Measurements from ENCODE around the gene TMEM143. TPM values are rescaled to one million over a fixed set of nuclear protein-coding genes. Genes with fewer than 3 reads are reported as not detected.

Gene TMEM143
- total and polyA plus RNA-seq, 4 donors: 3.2 to 10.2 (median 6.7) TPM

DNA sequence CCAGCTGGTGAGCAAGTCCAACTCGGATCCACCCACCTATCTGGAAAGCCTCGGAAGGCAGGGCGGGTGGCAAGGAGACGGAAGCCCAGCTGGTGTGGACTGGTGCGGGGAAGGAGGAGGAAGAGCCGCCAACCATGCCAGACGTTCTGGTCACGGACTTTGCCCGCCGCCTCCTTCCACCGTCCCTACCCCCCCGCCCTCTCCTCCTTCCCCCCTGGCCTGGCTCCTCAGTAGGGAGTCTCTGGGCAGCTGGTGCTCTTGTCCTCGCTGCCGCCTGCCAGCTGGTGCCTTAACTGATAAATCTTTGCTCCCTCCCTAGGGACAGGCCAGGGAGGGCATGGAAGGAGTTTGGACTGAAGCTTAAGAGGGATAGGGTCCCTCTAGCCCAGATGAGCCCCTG, 5.2 kb upstream of the TMEM143 start:
- no peak for DNase-seq (ENCODE audit: low spot score)
- TF ChIP-seq HNF4A (conservative IDR thresholded peaks at IDR 0.05): no peak
- TF ChIP-seq RAD21 (IDR thresholded peaks at IDR 0.05): no peak
- no peak for TF ChIP-seq RXRA (IDR thresholded peaks at IDR 0.05)
- TF ChIP-seq, protein P1, sequence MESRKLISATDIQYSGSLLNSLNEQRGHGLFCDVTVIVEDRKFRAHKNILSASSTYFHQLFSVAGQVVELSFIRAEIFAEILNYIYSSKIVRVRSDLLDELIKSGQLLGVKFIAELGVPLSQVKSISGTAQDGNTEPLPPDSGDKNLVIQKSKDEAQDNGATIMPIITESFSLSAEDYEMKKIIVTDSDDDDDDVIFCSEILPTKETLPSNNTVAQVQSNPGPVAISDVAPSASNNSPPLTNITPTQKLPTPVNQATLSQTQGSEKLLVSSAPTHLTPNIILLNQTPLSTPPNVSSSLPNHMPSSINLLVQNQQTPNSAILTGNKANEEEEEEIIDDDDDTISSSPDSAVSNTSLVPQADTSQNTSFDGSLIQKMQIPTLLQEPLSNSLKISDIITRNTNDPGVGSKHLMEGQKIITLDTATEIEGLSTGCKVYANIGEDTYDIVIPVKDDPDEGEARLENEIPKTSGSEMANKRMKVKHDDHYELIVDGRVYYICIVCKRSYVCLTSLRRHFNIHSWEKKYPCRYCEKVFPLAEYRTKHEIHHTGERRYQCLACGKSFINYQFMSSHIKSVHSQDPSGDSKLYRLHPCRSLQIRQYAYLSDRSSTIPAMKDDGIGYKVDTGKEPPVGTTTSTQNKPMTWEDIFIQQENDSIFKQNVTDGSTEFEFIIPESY (IDR thresholded peaks at IDR 0.05): no peak
- TF ChIP-seq, protein P2, sequence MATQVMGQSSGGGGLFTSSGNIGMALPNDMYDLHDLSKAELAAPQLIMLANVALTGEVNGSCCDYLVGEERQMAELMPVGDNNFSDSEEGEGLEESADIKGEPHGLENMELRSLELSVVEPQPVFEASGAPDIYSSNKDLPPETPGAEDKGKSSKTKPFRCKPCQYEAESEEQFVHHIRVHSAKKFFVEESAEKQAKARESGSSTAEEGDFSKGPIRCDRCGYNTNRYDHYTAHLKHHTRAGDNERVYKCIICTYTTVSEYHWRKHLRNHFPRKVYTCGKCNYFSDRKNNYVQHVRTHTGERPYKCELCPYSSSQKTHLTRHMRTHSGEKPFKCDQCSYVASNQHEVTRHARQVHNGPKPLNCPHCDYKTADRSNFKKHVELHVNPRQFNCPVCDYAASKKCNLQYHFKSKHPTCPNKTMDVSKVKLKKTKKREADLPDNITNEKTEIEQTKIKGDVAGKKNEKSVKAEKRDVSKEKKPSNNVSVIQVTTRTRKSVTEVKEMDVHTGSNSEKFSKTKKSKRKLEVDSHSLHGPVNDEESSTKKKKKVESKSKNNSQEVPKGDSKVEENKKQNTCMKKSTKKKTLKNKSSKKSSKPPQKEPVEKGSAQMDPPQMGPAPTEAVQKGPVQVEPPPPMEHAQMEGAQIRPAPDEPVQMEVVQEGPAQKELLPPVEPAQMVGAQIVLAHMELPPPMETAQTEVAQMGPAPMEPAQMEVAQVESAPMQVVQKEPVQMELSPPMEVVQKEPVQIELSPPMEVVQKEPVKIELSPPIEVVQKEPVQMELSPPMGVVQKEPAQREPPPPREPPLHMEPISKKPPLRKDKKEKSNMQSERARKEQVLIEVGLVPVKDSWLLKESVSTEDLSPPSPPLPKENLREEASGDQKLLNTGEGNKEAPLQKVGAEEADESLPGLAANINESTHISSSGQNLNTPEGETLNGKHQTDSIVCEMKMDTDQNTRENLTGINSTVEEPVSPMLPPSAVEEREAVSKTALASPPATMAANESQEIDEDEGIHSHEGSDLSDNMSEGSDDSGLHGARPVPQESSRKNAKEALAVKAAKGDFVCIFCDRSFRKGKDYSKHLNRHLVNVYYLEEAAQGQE (IDR thresholded peaks at IDR 0.05): no peak
- TF ChIP-seq EGR1 (IDR thresholded peaks at IDR 0.05; ENCODE audit: low read depth in 2 of 2): no peak
- no peak for TF ChIP-seq JUND (IDR thresholded peaks at IDR 0.05)
- TF ChIP-seq FOXA2 (IDR thresholded peaks at IDR 0.05): no peak
- Histone ChIP-seq H3K9me3 (ENCODE audit: control insufficient read depth in 4 of 4, low read length in 3 of 4) (no peaks in the 10 kb centered on the region), H3K27ac (ENCODE audit: low read depth in 1 of 2, low read length in 2 of 2) (no peak overlapping the region), H3K27me3 (ENCODE audit: control insufficient read depth in 4 of 4, insufficient read depth in 4 of 4, low read length in 3 of 4) (no peaks in the 10 kb centered on the region), H3K36me3 (ENCODE audit: control insufficient read depth in 4 of 4, insufficient read depth in 3 of 4, low read depth in 1 of 4, low read length in 3 of 4) (no peaks in the 10 kb centered on the region), H3K4me3 (ENCODE audit: low read depth in 1 of 3, low read length in 3 of 3) (no peak overlapping the region), H3K4me1 (ENCODE audit: control insufficient read depth in 4 of 4, insufficient read depth in 4 of 4, low read length in 3 of 4) (peaks cover 0 to 5% (median 4%) of the 10 kb centered on the region in 4 donors), H3K9ac (ENCODE audit: low read depth in 1 of 2, low read length in 2 of 2) (no peak overlapping the region)
- WGBS: 84% methylated on average over 14 of the region's 14 CpGs

DNA sequence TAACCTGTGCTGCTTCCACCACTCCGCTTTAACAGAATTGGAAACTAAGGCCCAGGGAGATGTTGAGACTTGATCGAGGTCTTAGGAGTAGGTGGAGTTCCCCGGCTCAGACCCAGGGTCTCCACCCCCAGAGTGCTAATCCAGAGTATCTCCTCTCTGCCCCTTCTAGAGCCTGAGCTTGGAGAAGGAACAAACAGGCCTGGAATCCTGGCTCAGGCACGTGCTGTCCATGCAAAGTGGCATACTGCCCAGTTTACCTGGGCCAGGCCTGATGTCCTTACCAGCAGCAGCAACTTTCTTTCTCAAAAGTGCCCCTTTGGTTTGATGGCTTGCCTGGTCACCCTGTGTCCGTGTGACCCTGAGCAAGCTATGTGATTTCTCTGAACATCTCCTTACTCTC, 4.1 kb upstream of the TMEM143 start:
- 67% methylated on average over 5 of the region's 5 CpGs for WGBS
- no peak overlapping the region for H3K27ac ChIP-seq (ENCODE audit: low read depth in 1 of 2, low read length in 2 of 2)

More for the DNA sequence above, 4.1 kb upstream of the TMEM143 start:
- no peaks in the 10 kb centered on the region for H3K36me3 ChIP-seq (ENCODE audit: control insufficient read depth in 4 of 4, insufficient read depth in 3 of 4, low read depth in 1 of 4, low read length in 3 of 4)
- no peak overlapping the region for H3K9ac ChIP-seq (ENCODE audit: low read depth in 1 of 2, low read length in 2 of 2)
- peaks cover 0 to 11% (median 6%) of the 10 kb centered on the region in 4 donors for H3K4me1 ChIP-seq (ENCODE audit: control insufficient read depth in 4 of 4, insufficient read depth in 4 of 4, low read length in 3 of 4)
- no peaks in the 10 kb centered on the region for H3K27me3 ChIP-seq (ENCODE audit: control insufficient read depth in 4 of 4, insufficient read depth in 4 of 4, low read length in 3 of 4)
- TF ChIP-seq, protein P2 (IDR thresholded peaks at IDR 0.05): no peak
- TF ChIP-seq, protein P3, sequence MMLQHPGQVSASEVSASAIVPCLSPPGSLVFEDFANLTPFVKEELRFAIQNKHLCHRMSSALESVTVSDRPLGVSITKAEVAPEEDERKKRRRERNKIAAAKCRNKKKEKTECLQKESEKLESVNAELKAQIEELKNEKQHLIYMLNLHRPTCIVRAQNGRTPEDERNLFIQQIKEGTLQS (IDR thresholded peaks at IDR 0.05): no peak
- TF ChIP-seq YY1 (IDR thresholded peaks at IDR 0.05): no peak
- no peak for TF ChIP-seq HNF4G (IDR thresholded peaks at IDR 0.05)
- no peak for TF ChIP-seq JUND (IDR thresholded peaks at IDR 0.05)
- TF ChIP-seq RAD21 (IDR thresholded peaks at IDR 0.05): no peak
- no peak for TF ChIP-seq NR2F2 (IDR thresholded peaks at IDR 0.05)
- no peak for TF ChIP-seq EGR1 (IDR thresholded peaks at IDR 0.05; ENCODE audit: low read depth in 2 of 2)
- no peak for TF ChIP-seq RXRA (IDR thresholded peaks at IDR 0.05)
- TF ChIP-seq SP1 (IDR thresholded peaks at IDR 0.05): no peak
- no peak for TF ChIP-seq FOXA2 (IDR thresholded peaks at IDR 0.05)
- TF ChIP-seq HNF4A (conservative IDR thresholded peaks at IDR 0.05): no peak
- TF ChIP-seq, protein P4, sequence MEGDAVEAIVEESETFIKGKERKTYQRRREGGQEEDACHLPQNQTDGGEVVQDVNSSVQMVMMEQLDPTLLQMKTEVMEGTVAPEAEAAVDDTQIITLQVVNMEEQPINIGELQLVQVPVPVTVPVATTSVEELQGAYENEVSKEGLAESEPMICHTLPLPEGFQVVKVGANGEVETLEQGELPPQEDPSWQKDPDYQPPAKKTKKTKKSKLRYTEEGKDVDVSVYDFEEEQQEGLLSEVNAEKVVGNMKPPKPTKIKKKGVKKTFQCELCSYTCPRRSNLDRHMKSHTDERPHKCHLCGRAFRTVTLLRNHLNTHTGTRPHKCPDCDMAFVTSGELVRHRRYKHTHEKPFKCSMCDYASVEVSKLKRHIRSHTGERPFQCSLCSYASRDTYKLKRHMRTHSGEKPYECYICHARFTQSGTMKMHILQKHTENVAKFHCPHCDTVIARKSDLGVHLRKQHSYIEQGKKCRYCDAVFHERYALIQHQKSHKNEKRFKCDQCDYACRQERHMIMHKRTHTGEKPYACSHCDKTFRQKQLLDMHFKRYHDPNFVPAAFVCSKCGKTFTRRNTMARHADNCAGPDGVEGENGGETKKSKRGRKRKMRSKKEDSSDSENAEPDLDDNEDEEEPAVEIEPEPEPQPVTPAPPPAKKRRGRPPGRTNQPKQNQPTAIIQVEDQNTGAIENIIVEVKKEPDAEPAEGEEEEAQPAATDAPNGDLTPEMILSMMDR (IDR thresholded peaks at IDR 0.05; ENCODE audit: low read depth, low read length, missing input control): no peak
- TF ChIP-seq, protein P5, sequence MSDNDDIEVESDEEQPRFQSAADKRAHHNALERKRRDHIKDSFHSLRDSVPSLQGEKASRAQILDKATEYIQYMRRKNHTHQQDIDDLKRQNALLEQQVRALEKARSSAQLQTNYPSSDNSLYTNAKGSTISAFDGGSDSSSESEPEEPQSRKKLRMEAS (IDR thresholded peaks at IDR 0.05): no peak
- TF ChIP-seq FOXA1 (IDR thresholded peaks at IDR 0.05): no peak
- TF ChIP-seq, protein P1 (IDR thresholded peaks at IDR 0.05): no peak
- no peak for TF ChIP-seq GABPA (IDR thresholded peaks at IDR 0.05 in 1 of 2, conservative IDR thresholded peaks at IDR 0.05 in 1 of 2)
- no peak for TF ChIP-seq TAF1 (conservative IDR thresholded peaks at IDR 0.05)
- no peak overlapping the region for H3K4me3 ChIP-seq (ENCODE audit: low read depth in 1 of 3, low read length in 3 of 3)
- DNase-seq (ENCODE audit: low spot score): no peak
- H3K9me3 ChIP-seq (ENCODE audit: control insufficient read depth in 4 of 4, low read length in 3 of 4): no peaks in the 10 kb centered on the region
